GM19035 (cell line): ENCODE results near the gene MARCHF11.

Experiments
- ATAC-seq: cut with Tn5 transposase; IDR thresholded peaks from one replicate; pipeline ENCODE4 v1.9.1; 2021; ENCODE audit not compliant: unreplicated experiment

Gene MARCHF11

GRCh38 chr5:16179511-16179935, at the start of gene MARCHF11:
Gene MARCHF11 (minus strand): TSS chr5:16179791. CDS start chr5:16179575, 216 bp downstream.
- ATAC-seq: no peak

GRCh38 chr5:16225927-16226326, 46.3 kb upstream of the MARCHF11 start:
- ATAC-seq: no peak

GRCh38 chr5:16192311-16192710, 12.7 kb upstream of the MARCHF11 start:
- no peak for ATAC-seq

GRCh38 chr5:16180789-16181082, 1.1 kb upstream of the MARCHF11 start:
- ATAC-seq: no peak

- ATAC-seq: no peak
Measured at GRCh38 chr5:16179936-16180788, 571 bp upstream of the MARCHF11 start.

GRCh38 chr5:16178745-16179372, 732 bp downstream of the MARCHF11 start:
- ATAC-seq: no peak

- ATAC-seq: no peak
Measured at GRCh38 chr5:16169550-16169949, 10.0 kb downstream of the MARCHF11 start.

GRCh38 chr5:16160706-16161105, 18.9 kb downstream of the MARCHF11 start:
- peak; percentile 97 for ATAC-seq

GRCh38 chr5:16159636-16160035, 20.0 kb downstream of the MARCHF11 start:
- no peak for ATAC-seq

- no peak for ATAC-seq
Measured at GRCh38 chr5:16156152-16156551, 23.4 kb downstream of the MARCHF11 start.

- no peak for ATAC-seq
Measured at GRCh38 chr5:16152601-16153568, 26.7 kb downstream of the MARCHF11 start.

GRCh38 chr5:16149621-16150020, 30.0 kb downstream of the MARCHF11 start:
- ATAC-seq: no peak

- no peak for ATAC-seq
Measured at GRCh38 chr5:16147179-16147900, 32.3 kb downstream of the MARCHF11 start.

- no peak for ATAC-seq
Measured at GRCh38 chr5:16144416-16144815, 35.2 kb downstream of the MARCHF11 start.

- no peak for ATAC-seq
Measured at GRCh38 chr5:16143361-16144049, 36.1 kb downstream of the MARCHF11 start.

GRCh38 chr5:16140944-16141343, 38.6 kb downstream of the MARCHF11 start:
- ATAC-seq: no peak

- ATAC-seq: no peak
Measured at GRCh38 chr5:16140417-16140816, 39.2 kb downstream of the MARCHF11 start.

GRCh38 chr5:16137177-16137576, 42.4 kb downstream of the MARCHF11 start:
- ATAC-seq: no peak

- no peak for ATAC-seq
Measured at GRCh38 chr5:16135506-16135905, 44.1 kb downstream of the MARCHF11 start.

GRCh38 chr5:16135003-16135402, 44.6 kb downstream of the MARCHF11 start:
- ATAC-seq: no peak
